H9 (cell line): ENCODE measurements around the gene GNPDA1. TPM values are rescaled to one million over a fixed set of nuclear protein-coding genes. Genes with fewer than 3 reads are reported as not detected.

Source experiments
- DNase-seq: peaks from one replicate; pipeline ENCODE4 v3.0.0-alpha.2; 2017
- H2AFZ ChIP-seq: one replicate; pipeline ENCODE4 v1.6.1; 2013; ENCODE audit warnings: mild to moderate bottlenecking, low read length, control low read depth, moderate library complexity
- H2AK5ac ChIP-seq: 2 replicates; pipeline ENCODE4 v1.6.1; 2013; ENCODE audit warnings: low read length, control low read depth, mixed read lengths; ENCODE audit not compliant: insufficient read length
- H2BK120ac ChIP-seq: one replicate; pipeline ENCODE4 v1.6.1; 2013; ENCODE audit warnings: low read depth, mild to moderate bottlenecking, low read length, control low read depth, inconsistent platforms; ENCODE audit not compliant: poor library complexity, severe bottlenecking
- H2BK12ac ChIP-seq: 2 replicates; pipeline ENCODE4 v1.6.1; 2013; ENCODE audit warnings: low read length, control low read depth, mixed read lengths, low read depth; ENCODE audit not compliant: insufficient read length
- H2BK15ac ChIP-seq: 2 replicates; pipeline ENCODE4 v1.6.1; 2013; ENCODE audit warnings: low read depth, low read length, control low read depth
- H2BK20ac ChIP-seq: one replicate; pipeline ENCODE4 v1.6.1; 2013; ENCODE audit warnings: low read depth, mild to moderate bottlenecking, low read length, control low read depth, inconsistent platforms; ENCODE audit not compliant: poor library complexity, severe bottlenecking
- H2BK5ac ChIP-seq: 2 replicates; pipeline ENCODE4 v1.6.1; 2013; ENCODE audit warnings: low read length, control low read depth, mixed read lengths; ENCODE audit not compliant: insufficient read length
- H3K14ac ChIP-seq: 2 replicates; pipeline ENCODE4 v1.6.1; 2013; ENCODE audit warnings: low read length, control low read depth; ENCODE audit not compliant: insufficient read depth
- H3K18ac ChIP-seq: 2 replicates; pipeline ENCODE4 v1.6.1; 2013; ENCODE audit warnings: low read depth, mild to moderate bottlenecking, mixed read lengths, low read length, control low read depth; ENCODE audit not compliant: insufficient read length
- H3K23ac ChIP-seq: 2 replicates; pipeline ENCODE4 v1.6.1; 2013; ENCODE audit warnings: low read length, control low read depth, mixed read lengths, low read depth; ENCODE audit not compliant: insufficient read length
- H3K23me2 ChIP-seq: 2 replicates; pipeline ENCODE4 v1.6.1; 2013; ENCODE audit warnings: low read depth, mild to moderate bottlenecking, mixed read lengths, low read length, control low read depth; ENCODE audit not compliant: insufficient read length, poor library complexity, severe bottlenecking
- H3K27ac ChIP-seq: 2 replicates; pipeline ENCODE4 v1.5.1; 2013; ENCODE audit warnings: low read length, control low read depth, mixed read lengths, low read depth; ENCODE audit not compliant: insufficient read length
- H3K27me3 ChIP-seq: 2 replicates; pipeline ENCODE4 v1.6.1; 2013; ENCODE audit warnings: low read length, control low read depth, inconsistent platforms; ENCODE audit not compliant: insufficient read depth
- H3K4ac ChIP-seq: 2 replicates; pipeline ENCODE4 v1.6.1; 2013; ENCODE audit warnings: low read depth, mild to moderate bottlenecking, control low read depth, inconsistent platforms, low read length, moderate library complexity
- H3K4me1 ChIP-seq: 2 replicates; pipeline ENCODE4 v1.6.1; 2013; ENCODE audit warnings: low read length, control low read depth, inconsistent platforms; ENCODE audit not compliant: insufficient read depth
- H3K4me2 ChIP-seq: 2 replicates; pipeline ENCODE4 v1.6.1; 2013; ENCODE audit warnings: low read length, control low read depth, mixed read lengths; ENCODE audit not compliant: insufficient read length, insufficient read depth
- H3K56ac ChIP-seq: 2 replicates; pipeline ENCODE4 v1.6.1; 2013; ENCODE audit warnings: low read depth, mild to moderate bottlenecking, mixed read lengths, low read length, control low read depth; ENCODE audit not compliant: insufficient read length
- H3K79me1 ChIP-seq: 2 replicates; pipeline ENCODE4 v1.6.1; 2013; ENCODE audit warnings: low read depth, mild to moderate bottlenecking, moderate library complexity, low read length, control low read depth, inconsistent platforms; ENCODE audit not compliant: insufficient read depth, poor library complexity, severe bottlenecking
- H3K79me2 ChIP-seq: 2 replicates; pipeline ENCODE4 v1.6.1; 2013; ENCODE audit warnings: low read length, control low read depth, inconsistent platforms; ENCODE audit not compliant: insufficient read depth
- H3K9ac ChIP-seq: 2 replicates; pipeline ENCODE4 v1.6.1; 2013; ENCODE audit warnings: low read length, control low read depth, mixed read lengths; ENCODE audit not compliant: insufficient read length; ENCODE audit errors: extremely low read depth
- H3K9me3 ChIP-seq: one replicate; pipeline ENCODE4 v1.6.1; 2013; ENCODE audit warnings: low read depth, low read length, inconsistent platforms; ENCODE audit not compliant: control insufficient read depth
- H3T11ph ChIP-seq: one replicate; pipeline ENCODE4 v1.6.1; 2013; ENCODE audit warnings: mild to moderate bottlenecking, low read length, control low read depth, inconsistent platforms
- H4K20me1 ChIP-seq: one replicate; pipeline ENCODE4 v1.6.1; 2013; ENCODE audit not compliant: control insufficient read depth, insufficient read length, insufficient read depth
- H4K5ac ChIP-seq: 2 replicates; pipeline ENCODE4 v1.6.1; 2013; ENCODE audit warnings: low read depth, mild to moderate bottlenecking, mixed read lengths, low read length, control low read depth; ENCODE audit not compliant: insufficient read length
- H4K8ac ChIP-seq: replicated peaks from 2 replicates; pipeline ENCODE4 v1.6.1; 2013; ENCODE audit warnings: low read length, control low read depth, mixed read lengths, low read depth; ENCODE audit not compliant: insufficient read length
- H4K91ac ChIP-seq: 2 replicates; pipeline ENCODE4 v1.6.1; 2013; ENCODE audit warnings: low read depth, mild to moderate bottlenecking, moderate library complexity, mixed read lengths, low read length, control low read depth; ENCODE audit not compliant: insufficient read length
- H3K27ac Mint-ChIP-seq, 3 experiments: 2 replicates in 2 of 3; 3 replicates in 1 of 3; pipeline ENCODE4 v1.8.0; 2020 to 2021; ENCODE audit warnings: mixed read lengths in 3 of 3, mild to moderate bottlenecking in 1 of 3, moderate library complexity in 1 of 3
- H3K27me3 Mint-ChIP-seq: 2 replicates; pipeline ENCODE4 v1.8.0; 2021; ENCODE audit warnings: low read depth, mild to moderate bottlenecking, moderate library complexity, mixed read lengths
- H3K36me3 Mint-ChIP-seq, 3 experiments: 2 replicates in 2 of 3; 3 replicates in 1 of 3; pipeline ENCODE4 v1.8.0; 2020 to 2021; ENCODE audit warnings: low read depth in 3 of 3, mixed read lengths in 3 of 3; ENCODE audit not compliant: insufficient read depth in 1 of 3
- H3K4me1 Mint-ChIP-seq, 2 experiments: 2 replicates each; pipeline ENCODE4 v1.8.0; 2020; ENCODE audit warnings: mixed read lengths in 2 of 2
- H3K4me3 Mint-ChIP-seq, 2 experiments: 2 replicates in 1 of 2; 3 replicates in 1 of 2; pipeline ENCODE4 v1.8.0; 2020 to 2021; ENCODE audit warnings: mild to moderate bottlenecking in 2 of 2, mixed read lengths in 2 of 2, moderate library complexity in 1 of 2
- H3K9me3 Mint-ChIP-seq, 2 experiments: 2 replicates in 1 of 2; 3 replicates in 1 of 2; pipeline ENCODE4 v1.8.0; 2020; ENCODE audit warnings: mild to moderate bottlenecking in 2 of 2, mixed read lengths in 2 of 2, moderate library complexity in 1 of 2
- WGBS: extraction: QIAGEN DNeasy Blood & Tissue Kit; methylation state at CpG from one replicate; pipeline ENCODE4 v1.1.7; 2013; ENCODE audit warnings: missing lambda C conversion rate, low lambda C conversion rate, mixed read lengths; ENCODE audit not compliant: insufficient read length; ENCODE audit errors: extremely low coverage; 5-methylcytosine and 5-hydroxymethylcytosine counted together
- total RNA-seq: library from RNA; stranded (reverse); gene quantifications from 2 replicates; pipeline ENCODE4 v1.2.1, GENCODE V29; 2021
- TF ChIP-seq, protein P1 (sequence below): fragments of 200-600 bp; sonication (generic); conservative IDR thresholded peaks from 3 replicates; pipeline ENCODE4 v1.8.0; 2021; ENCODE audit warnings: antibody characterized with exemption, mild to moderate bottlenecking

The GNPDA1 gene
- total RNA-seq, 1 experiment from 2014 or later: 66.8 TPM

GRCh38 chr5:142020122-142020659 is 7.4 kb upstream of the GNPDA1 start:
- peaks cover 10 to 11% of the 10 kb centered on the region in 2 experiments for H3K4me1 Mint-ChIP-seq
- no peaks in the 10 kb centered on the region for H3K9me3 ChIP-seq
- H3K4ac ChIP-seq: no peak overlapping the region
- H3K27me3 ChIP-seq: no peaks in the 10 kb centered on the region
- no peak overlapping the region for H3K4me2 ChIP-seq
- H3K23ac ChIP-seq: no peak overlapping the region
- no peak for DNase-seq
- H4K8ac ChIP-seq: no peak overlapping the region
- WGBS: no CpG with 5 or more reads among the region's 1 CpG
- H3K36me3 Mint-ChIP-seq: peaks cover 0 to 7% (median 0%) of the 10 kb centered on the region in 3 experiments; a peak in 3 of 7 replicates
- H2BK12ac ChIP-seq: no peak overlapping the region
- H3K27ac Mint-ChIP-seq: no peak overlapping the region
- H3K27me3 Mint-ChIP-seq: peaks cover 2% of the 10 kb centered on the region
- H3K4me3 Mint-ChIP-seq: no peak overlapping the region
- H2BK5ac ChIP-seq: no peak overlapping the region
- H3K18ac ChIP-seq: no peak overlapping the region
- peaks cover 7 to 11% of the 10 kb centered on the region in 2 experiments; a peak in 4 of 5 replicates for H3K9me3 Mint-ChIP-seq
- no peak overlapping the region for H3K14ac ChIP-seq
- TF ChIP-seq, protein P1, sequence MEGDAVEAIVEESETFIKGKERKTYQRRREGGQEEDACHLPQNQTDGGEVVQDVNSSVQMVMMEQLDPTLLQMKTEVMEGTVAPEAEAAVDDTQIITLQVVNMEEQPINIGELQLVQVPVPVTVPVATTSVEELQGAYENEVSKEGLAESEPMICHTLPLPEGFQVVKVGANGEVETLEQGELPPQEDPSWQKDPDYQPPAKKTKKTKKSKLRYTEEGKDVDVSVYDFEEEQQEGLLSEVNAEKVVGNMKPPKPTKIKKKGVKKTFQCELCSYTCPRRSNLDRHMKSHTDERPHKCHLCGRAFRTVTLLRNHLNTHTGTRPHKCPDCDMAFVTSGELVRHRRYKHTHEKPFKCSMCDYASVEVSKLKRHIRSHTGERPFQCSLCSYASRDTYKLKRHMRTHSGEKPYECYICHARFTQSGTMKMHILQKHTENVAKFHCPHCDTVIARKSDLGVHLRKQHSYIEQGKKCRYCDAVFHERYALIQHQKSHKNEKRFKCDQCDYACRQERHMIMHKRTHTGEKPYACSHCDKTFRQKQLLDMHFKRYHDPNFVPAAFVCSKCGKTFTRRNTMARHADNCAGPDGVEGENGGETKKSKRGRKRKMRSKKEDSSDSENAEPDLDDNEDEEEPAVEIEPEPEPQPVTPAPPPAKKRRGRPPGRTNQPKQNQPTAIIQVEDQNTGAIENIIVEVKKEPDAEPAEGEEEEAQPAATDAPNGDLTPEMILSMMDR: no peak
- no peak overlapping the region for H2BK20ac ChIP-seq
- H4K20me1 ChIP-seq: no peaks in the 10 kb centered on the region
- no peak overlapping the region for H4K91ac ChIP-seq
- no peak overlapping the region for H3K27ac ChIP-seq
- H2BK15ac ChIP-seq: no peak overlapping the region
- no peak overlapping the region for H2AFZ ChIP-seq
- H3K23me2 ChIP-seq: peaks cover 3% of the 10 kb centered on the region
- no peaks in the 10 kb centered on the region for H3K79me1 ChIP-seq
- H2BK120ac ChIP-seq: no peak overlapping the region
- no peak overlapping the region for H3K56ac ChIP-seq
- no peak overlapping the region for H3T11ph ChIP-seq
- H3K9ac ChIP-seq: no peak overlapping the region
- no peaks in the 10 kb centered on the region for H3K4me1 ChIP-seq
- H3K79me2 ChIP-seq: no peaks in the 10 kb centered on the region
- no peak overlapping the region for H4K5ac ChIP-seq
- no peak overlapping the region for H2AK5ac ChIP-seq
